NK-92 (cell line): ENCODE measurements around the gene NMNAT2.

Experiments used
- DNase-seq: peaks from one replicate; lab custom pipeline; 2025; ENCODE audit not compliant: unreplicated experiment; lab: John Stamatoyannopoulos, UW

NMNAT2 gene

GRCh38 chr1:183218971-183219615, 199.1 kb downstream of the NMNAT2 start:
- no peak for DNase-seq

DNA sequence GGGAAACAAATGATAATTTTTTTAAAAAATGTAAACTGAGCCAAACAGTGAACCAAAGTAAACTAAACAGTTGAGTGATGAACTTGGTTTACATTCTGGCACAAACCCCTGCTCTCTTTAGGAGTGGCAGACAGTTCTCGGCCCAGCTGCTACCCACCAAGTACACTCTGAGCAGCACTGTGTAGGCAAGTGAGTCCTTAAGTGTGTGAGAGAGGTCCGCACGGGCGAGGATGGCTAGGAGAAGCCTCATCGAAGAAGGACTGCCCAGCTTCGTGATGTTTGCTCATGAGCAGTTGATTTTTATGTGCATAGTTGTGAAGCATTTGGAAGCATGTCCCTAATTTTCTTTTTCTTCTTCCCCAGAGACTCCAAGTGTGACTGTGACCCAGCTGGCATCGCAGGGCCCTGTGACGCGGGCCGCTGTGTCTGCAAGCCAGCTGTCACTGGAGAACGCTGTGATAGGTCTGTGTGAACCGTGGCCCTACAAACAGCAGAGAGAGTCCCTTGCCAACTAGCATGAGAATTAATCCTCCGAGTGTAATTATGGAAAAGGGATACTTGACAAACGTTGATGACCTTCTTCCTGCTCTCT, 200.1 kb downstream of the NMNAT2 start:
- no peak for DNase-seq

- no peak for DNase-seq
These were observed 202.2 kb downstream of the NMNAT2 start for GRCh38 chr1:183215936-183216335.

DNA sequence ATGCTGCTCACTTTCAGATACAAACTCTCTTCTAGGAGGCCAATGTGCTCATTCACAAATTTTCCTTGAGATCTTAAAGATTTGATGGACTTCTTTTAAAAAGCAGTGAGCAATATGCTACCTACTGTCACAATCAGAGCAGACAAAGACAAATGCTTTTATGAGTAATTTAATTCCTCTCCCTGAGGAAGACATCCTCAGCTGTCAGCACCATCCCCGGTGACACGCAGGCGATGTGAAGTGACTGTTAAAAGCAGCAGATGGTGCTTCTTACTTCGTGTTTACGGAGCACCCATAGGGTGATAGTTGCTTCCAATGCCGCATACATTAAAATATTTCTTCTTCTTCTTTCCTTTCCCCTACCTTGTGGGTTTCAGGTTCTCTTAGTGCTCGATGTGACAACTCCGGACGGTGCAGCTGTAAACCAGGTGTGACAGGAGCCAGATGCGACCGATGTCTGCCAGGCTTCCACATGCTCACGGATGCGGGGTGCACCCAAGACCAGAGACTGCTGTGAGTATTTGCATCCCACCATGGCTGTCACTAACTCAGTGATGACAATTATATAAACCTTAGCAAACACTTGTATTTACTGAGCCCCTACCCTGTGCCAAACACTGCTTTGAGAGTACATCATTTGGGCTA, 203.0 kb downstream of the NMNAT2 start:
- DNase-seq = no peak

- DNase-seq = no peak
These were observed 203.9 kb downstream of the NMNAT2 start for GRCh38 chr1:183214021-183214970.

DNA sequence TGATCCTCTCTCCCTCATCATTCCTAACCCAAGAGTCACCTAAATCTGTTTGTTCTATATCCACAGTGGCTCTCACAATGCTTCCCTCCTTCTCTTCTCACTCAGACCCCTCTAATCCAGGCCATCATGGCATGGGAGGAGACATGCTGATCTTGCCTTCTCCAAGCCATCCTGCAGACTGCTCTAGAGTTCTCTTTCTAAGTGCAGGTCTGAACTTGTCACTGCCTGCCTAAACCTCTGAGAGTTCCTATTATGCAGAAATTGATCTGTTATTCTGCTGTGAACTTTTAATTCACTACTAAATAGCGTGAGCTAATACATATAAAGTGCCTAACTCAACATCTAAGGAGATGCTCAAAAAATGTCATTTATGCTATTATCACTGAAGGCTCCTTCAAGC, 205.3 kb downstream of the NMNAT2 start:
- no peak for DNase-seq

DNA sequence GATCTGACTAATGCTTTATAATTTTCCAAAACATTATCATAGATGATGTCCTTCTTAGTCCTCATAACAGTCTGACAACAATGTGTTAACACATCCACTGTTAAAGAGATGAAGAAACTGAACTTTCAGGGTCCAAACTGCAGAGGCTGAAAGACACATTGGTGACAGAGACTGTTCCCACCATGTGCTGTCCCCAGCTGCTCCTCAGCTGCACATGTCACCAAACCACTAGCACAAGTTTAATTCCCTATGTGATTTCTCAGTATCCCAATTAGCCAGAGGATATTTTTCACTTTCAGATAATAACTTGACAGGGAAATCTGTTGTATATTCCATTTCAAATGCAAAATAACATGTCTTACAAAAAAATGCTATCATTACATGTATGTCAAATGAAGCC, 207.5 kb downstream of the NMNAT2 start:
- DNase-seq = no peak

DNA sequence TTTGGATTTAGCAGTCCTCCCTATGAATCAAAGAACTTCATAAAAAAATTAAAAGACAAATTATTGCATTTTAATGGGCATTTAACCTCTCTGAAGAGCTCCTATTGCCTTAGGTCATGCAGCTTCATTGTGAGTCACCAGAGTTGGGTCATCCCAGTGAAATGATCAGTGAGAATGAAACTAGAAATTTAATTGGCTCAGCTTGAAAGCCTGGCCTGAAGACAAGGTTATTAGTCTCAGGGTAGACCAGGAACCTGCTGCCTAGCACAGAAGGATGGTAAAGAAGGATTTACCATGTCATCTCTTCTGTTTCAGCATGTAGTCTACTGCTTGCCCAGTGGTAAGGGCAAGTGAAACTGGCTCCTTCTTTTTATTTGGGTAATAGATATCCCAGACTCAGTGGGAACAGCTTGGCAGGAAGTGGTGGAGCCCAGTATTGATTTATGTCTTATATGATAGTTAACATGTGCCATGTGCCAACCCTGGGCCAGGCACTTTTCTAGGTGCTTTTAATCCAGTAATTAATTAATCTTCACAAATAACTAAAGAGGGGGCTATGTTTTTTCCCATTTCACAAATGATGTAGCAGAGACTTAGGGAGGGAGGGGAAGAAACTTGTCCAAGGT, 208.5 kb downstream of the NMNAT2 start:
- DNase-seq = no peak

- DNase-seq = no peak
These were observed 211.6 kb downstream of the NMNAT2 start for GRCh38 chr1:183206538-183207122.

- DNase-seq = no peak
These were observed 212.9 kb downstream of the NMNAT2 start for GRCh38 chr1:183205196-183205781.

DNA sequence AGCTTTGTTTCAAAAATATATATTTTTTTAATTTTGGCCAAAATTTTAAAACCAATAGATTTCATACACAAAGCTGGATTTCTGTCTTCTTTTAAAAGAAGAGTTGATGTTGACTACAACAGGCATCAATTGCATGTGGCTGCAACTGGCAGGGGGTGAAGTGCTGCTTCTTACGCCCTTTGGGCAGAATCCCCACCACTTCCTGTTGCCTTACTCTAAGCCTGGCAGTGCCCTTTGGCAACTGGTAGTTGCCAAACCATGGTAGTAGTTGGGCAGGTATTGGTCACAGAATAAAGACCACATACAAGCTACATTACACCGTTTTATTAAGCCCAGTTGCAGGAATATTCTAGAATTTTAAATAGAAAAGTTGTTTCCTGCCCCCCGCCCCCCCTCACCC, 215.1 kb downstream of the NMNAT2 start:
- DNase-seq = no peak

DNA sequence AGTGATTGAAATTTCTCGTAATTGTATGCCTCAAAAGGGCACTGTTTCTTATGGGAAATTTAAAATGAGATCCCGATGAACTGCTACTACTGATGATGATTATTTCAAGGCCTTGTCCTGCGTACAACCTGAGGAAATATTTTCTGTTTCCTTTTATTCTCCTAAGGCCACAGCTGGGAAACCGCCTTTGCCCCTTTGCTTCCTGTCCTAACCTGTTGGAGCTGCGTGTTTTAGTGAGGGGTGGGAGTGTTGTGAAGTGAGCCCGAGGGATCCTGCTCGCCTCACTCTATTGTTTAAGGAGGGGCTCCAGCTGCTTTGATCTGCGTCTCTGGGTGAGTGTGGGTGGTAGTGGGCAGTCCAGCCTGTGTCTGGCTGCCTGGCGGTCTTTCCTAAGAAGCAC, 217.7 kb downstream of the NMNAT2 start:
- DNase-seq = no peak

DNA sequence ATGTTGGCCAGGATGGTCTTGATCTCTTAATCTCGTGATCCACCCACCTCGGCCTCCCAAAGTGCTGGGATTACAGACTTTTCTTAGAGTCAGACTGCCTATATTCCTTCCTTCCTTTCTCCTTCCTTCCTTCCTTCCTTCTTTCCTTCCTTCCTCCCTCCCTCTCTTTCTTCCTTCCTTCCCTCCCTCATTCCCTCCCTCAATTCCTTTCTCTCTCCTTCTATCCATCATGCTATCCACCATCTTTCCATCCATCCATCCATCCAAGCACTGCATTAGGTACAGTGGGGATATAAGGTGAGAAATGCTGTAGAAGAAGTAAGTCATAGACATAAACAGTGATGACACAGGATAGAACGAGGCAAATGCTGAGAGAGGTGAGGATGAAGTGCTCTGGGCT, 218.9 kb downstream of the NMNAT2 start:
- DNase-seq = no peak

- DNase-seq = no peak
These were observed 219.7 kb downstream of the NMNAT2 start for GRCh38 chr1:183198463-183198862.
